NCI-H2227 (cell line): ENCODE measurements around the gene BCHE.

Experiments
- DNase-seq: peaks from one replicate; lab custom pipeline; 2025; ENCODE audit not compliant: unreplicated experiment; lab: John Stamatoyannopoulos, UW

BCHE gene

GRCh38 chr3:165753560-165753959 lies 83.7 kb downstream of the BCHE start:
- DNase-seq = no peak

GRCh38 chr3:165751637-165752036 lies 85.6 kb downstream of the BCHE start:
- no peak for DNase-seq

- DNase-seq = no peak
Measured at GRCh38 chr3:165749821-165750220, 87.4 kb downstream of the BCHE start.

GRCh38 chr3:165749241-165749640 lies 88.0 kb downstream of the BCHE start:
- DNase-seq = no peak

GRCh38 chr3:165748094-165748493 lies 89.1 kb downstream of the BCHE start:
- no peak for DNase-seq

- DNase-seq = no peak
Measured at GRCh38 chr3:165746874-165747273, 90.3 kb downstream of the BCHE start.

DNA sequence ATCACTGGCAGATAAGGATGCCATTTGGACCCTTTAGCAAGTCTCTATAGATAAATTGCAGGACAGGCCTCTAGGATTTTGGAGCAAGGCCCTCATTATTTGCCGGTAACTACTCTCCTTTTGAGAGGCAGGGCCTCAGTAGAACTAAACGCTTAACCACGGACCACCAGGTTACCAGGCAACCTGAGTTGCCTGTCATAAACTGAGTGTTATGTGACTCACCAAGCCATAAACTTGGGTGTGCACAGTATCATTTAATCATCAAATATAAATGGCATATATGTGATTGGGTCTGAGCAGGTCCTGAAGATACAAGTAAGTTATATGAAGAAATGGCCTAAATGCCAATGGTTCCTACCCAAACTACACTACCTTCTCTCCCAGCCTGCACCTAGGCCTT lies 93.2 kb downstream of the BCHE start:
- no peak for DNase-seq

GRCh38 chr3:165742351-165742750 lies 94.9 kb downstream of the BCHE start:
- no peak for DNase-seq

DNA sequence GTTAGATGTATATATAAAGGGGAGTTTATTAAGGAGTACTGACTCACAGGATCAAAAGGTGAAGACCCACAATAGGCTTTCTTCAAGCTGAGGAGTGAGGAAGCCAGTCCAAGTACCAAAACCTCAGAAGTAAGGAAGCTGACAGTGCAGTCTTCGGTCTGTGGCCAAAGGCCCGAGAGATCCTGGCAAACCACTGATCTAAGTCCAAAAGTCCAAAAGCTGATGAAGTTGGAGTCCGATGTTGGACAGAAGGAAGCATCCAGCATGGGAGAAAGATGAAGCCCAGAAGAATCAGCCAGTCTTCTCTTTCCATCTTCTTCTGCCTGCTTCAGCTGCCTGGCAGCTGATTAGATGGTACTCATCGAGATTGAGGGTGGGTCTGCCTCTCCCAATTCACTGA lies 107.5 kb downstream of the BCHE start:
- no peak for DNase-seq

DNA sequence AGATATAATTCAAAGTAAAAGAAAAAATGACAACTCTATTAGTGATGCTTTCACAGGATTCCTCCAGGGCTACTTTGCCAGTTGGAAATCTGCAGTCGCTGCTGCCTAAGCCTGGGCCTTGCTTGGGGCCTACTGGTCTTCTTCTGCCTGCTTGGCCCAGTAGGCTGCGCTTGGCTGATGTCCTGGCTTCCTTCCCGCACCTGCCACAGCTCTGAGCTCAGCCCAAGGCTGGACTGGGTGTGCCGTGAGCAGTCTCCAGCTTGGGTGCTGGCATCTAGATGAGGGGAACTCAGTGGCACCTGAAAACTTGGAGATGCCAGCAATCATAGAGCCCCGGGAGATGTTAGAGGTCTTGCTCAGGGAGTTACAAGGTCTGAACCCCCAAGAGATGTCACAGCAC lies 108.3 kb downstream of the BCHE start:
- no peak for DNase-seq

DNA sequence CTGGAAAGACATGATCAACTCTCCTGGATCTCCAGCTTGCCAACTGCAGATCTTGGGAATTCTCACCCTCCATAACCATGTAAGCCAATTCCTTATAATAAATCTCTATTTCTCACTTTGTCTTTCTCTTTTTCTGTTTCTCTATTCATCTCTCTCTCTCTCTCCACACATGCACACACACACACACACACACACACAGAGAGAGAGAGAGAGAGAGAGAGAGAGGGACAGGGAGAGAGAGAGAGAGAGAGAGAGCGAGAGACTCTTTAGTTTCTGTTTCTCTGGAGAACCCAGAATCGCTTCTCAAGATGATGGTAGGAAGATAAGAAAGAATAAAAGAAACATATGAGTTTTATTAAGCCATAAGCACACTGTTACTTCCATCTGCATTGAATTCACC lies 111.9 kb downstream of the BCHE start:
- DNase-seq = no peak
